NB4 (cell line): Measurements from ENCODE around the gene HES2.
"Not testable (repeated sequence)": the region's sequence is repeated elsewhere in the genome, so short reads cannot be mapped to it uniquely, and the experiment has no call there.

ENCODE experiments used
- POLR2A ChIP-seq: IDR thresholded peaks from 2 replicates; pipeline ENCODE4 v1.6.1; 2011; ENCODE audit warnings: mild to moderate bottlenecking; ENCODE audit not compliant: insufficient read length; ENCODE audit errors: extremely low read depth
- TF ChIP-seq, protein P1 (sequence below): IDR thresholded peaks from one replicate; pipeline ENCODE4 v1.5.1; 2012; ENCODE audit warnings: low read depth, low read length
- TF ChIP-seq, protein P2 (sequence below): IDR thresholded peaks from 2 replicates; pipeline ENCODE4 v1.6.1; 2011; ENCODE audit warnings: low read depth, low read length

DNA sequence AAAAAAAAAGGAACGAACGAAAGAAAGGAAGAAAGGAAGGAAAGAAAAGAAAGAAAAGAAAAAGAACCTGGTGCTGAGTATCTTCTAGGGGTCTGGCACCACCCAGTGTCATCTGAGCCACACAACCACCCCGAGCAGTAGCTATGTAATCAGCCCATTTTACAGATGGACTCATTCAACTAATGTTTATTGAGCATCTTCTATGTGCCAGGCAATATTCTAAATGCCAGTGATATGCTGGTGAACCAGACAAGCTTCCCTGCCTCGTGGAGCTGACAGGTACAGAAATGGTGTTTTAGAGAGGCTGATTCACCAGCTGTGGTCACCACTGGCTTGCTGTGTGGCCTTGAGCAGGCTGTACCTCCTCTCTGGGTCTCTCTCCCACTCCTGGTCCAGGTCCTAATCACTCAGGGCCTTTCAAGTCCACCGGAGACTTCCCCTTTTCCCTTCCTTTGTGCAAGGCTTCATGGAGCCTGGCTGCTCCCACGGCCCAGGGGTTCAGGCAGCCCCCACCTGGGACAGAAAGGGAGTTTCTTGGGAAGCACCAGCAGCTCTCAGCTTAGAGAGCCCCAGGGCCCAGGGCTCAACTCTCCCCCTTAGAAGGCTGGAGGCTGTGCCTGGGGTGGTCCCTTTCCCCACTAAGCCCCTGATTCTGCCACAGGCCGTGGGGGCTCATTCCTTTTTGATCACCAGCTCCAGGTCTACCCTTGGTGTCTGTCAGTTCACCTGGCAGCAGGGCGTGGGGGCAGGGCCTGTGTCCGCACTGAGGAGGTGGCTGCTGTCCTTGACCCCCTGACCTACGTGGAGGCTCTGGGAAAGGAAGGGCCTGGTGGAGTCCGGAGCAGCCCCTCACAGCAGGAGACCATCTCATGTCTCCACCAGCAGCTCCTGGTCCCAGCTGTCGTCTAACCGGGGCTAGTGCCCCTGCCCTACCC is 12.2 kb upstream of the HES2 start:
- TF ChIP-seq, protein P1, sequence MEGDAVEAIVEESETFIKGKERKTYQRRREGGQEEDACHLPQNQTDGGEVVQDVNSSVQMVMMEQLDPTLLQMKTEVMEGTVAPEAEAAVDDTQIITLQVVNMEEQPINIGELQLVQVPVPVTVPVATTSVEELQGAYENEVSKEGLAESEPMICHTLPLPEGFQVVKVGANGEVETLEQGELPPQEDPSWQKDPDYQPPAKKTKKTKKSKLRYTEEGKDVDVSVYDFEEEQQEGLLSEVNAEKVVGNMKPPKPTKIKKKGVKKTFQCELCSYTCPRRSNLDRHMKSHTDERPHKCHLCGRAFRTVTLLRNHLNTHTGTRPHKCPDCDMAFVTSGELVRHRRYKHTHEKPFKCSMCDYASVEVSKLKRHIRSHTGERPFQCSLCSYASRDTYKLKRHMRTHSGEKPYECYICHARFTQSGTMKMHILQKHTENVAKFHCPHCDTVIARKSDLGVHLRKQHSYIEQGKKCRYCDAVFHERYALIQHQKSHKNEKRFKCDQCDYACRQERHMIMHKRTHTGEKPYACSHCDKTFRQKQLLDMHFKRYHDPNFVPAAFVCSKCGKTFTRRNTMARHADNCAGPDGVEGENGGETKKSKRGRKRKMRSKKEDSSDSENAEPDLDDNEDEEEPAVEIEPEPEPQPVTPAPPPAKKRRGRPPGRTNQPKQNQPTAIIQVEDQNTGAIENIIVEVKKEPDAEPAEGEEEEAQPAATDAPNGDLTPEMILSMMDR = not testable (repeated sequence)
- TF ChIP-seq POLR2A = not testable (repeated sequence)
- TF ChIP-seq, protein P2, sequence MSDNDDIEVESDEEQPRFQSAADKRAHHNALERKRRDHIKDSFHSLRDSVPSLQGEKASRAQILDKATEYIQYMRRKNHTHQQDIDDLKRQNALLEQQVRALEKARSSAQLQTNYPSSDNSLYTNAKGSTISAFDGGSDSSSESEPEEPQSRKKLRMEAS = not testable (repeated sequence)
